ENCODE results near the gene CHD9. TPM values are rescaled to one million over a fixed set of nuclear protein-coding genes. Genes with fewer than 3 reads are reported as not detected.

CHD9 gene
- total RNA-seq, 1 experiment from 2014 or later = 18.9 TPM

GRCh38 chr16:53123747-53124146 lies 69.0 kb downstream of the CHD9 start:
- Histone ChIP-seq H3K9me3 (ENCODE audit: control insufficient read depth in 1 of 2, insufficient read depth in 1 of 2, low read depth in 1 of 2, low read length in 2 of 2) (no peaks in the 10 kb centered on the region), H3K36me3 (ENCODE audit: control insufficient read depth in 1 of 2, insufficient read depth in 2 of 2, low read length in 2 of 2) (no peaks in the 10 kb centered on the region), H3K4me3 (replicated peaks in 1 of 2; ENCODE audit: low read depth in 1 of 2, low read length in 2 of 2) (no peak overlapping the region), H3K27ac (ENCODE audit: low read depth, low read length) (no peak overlapping the region), H3K9ac (ENCODE audit: low read length) (no peak overlapping the region), H3K4me2 (ENCODE audit: low read length) (no peak overlapping the region), H3K27me3 (ENCODE audit: insufficient read depth, low read length) (no peaks in the 10 kb centered on the region), H2AFZ (ENCODE audit: low read depth, low read length, poor library complexity, severe bottlenecking) (no peak overlapping the region), H3K9me2 (ENCODE audit: insufficient read depth) (no peaks in the 10 kb centered on the region), H3K79me2 (ENCODE audit: insufficient read depth, low read length) (peaks cover 4% of the 10 kb centered on the region; the same call in 1 of the 2 replicates), H4K20me1 (ENCODE audit: insufficient read depth) (no peaks in the 10 kb centered on the region), H3K4me1 (ENCODE audit: control insufficient read depth in 1 of 2, insufficient read depth in 2 of 2, low read length in 2 of 2) (no peaks in the 10 kb centered on the region)
- DNase-seq (ENCODE audit: low read depth, low spot score) (no peak), ATAC-seq (no peak)
- TF ChIP-seq YY1 (IDR thresholded peaks at IDR 0.05; ENCODE audit: extremely low read depth, insufficient replicate concordance, low read depth, low read length) (no peak), RAD21 (IDR thresholded peaks at IDR 0.05; ENCODE audit: low read depth) (no peak), POLR2A (IDR thresholded peaks at IDR 0.05; ENCODE audit: borderline replicate concordance, extremely low read depth, insufficient read depth, insufficient read length) (no peak), CEBPB (IDR thresholded peaks at IDR 0.05; ENCODE audit: low read depth) (no peak), EZH2phosphoT487 (IDR thresholded peaks at IDR 0.05; ENCODE audit: borderline replicate concordance) (no peak), CBX3 (IDR thresholded peaks at IDR 0.05; ENCODE audit: low read depth) (no peak), ZNF274 (IDR thresholded peaks at IDR 0.05; ENCODE audit: low read depth, low read length) (no peak), EZH2 (IDR thresholded peaks at IDR 0.05) (no peak), POLR2AphosphoS5 (IDR thresholded peaks at IDR 0.05; ENCODE audit: low read depth, low read length) (no peak), ELF1 (IDR thresholded peaks at IDR 0.05; ENCODE audit: borderline replicate concordance, low read depth) (no peak), MAX (IDR thresholded peaks at IDR 0.05) (no peak), ZFX (IDR thresholded peaks at IDR 0.05) (no peak), ATF3 (IDR thresholded peaks at IDR 0.05) (no peak), SP1 (IDR thresholded peaks at IDR 0.05; ENCODE audit: low read depth) (no peak), ZBTB33 (IDR thresholded peaks at IDR 0.05; ENCODE audit: extremely low read depth, insufficient replicate concordance, low read length) (no peak), REST (IDR thresholded peaks at IDR 0.05; ENCODE audit: low read depth) (no peak), SIN3A (IDR thresholded peaks at IDR 0.05; ENCODE audit: low read depth) (no peak), EGR1 (IDR thresholded peaks at IDR 0.05; ENCODE audit: low read depth) (no peak), TCF7L2 (IDR thresholded peaks at IDR 0.05; ENCODE audit: borderline replicate concordance, extremely low read depth, insufficient read depth, insufficient read length) (no peak)
- ChIA-PET RAD21 (ENCODE audit: low non-redundant PET in 1 of 2, low total read pairs in 2 of 2, uncharacterized antibody in 2 of 2, unreplicated experiment in 2 of 2) (no interaction called here), CTCF (no interaction called here), POLR2A (no interaction called here)
- intact Hi-C loops (cut with micrococcal nuclease) = no loop called here
- no TSS peak for BruUV-seq (replicated peaks)

Data from HCT116 (cell line).